ENCODE results near the gene RBM4. TPM values are rescaled to one million over a fixed set of nuclear protein-coding genes. Genes with fewer than 3 reads are reported as not detected.

The RBM4 gene
- total and polyA plus RNA-seq, 9 of the 15 experiments (the other 6 are each of a cell fraction or from before 2014, with no cell fraction given): 81.6 to 233 (median 122) TPM

DNA sequence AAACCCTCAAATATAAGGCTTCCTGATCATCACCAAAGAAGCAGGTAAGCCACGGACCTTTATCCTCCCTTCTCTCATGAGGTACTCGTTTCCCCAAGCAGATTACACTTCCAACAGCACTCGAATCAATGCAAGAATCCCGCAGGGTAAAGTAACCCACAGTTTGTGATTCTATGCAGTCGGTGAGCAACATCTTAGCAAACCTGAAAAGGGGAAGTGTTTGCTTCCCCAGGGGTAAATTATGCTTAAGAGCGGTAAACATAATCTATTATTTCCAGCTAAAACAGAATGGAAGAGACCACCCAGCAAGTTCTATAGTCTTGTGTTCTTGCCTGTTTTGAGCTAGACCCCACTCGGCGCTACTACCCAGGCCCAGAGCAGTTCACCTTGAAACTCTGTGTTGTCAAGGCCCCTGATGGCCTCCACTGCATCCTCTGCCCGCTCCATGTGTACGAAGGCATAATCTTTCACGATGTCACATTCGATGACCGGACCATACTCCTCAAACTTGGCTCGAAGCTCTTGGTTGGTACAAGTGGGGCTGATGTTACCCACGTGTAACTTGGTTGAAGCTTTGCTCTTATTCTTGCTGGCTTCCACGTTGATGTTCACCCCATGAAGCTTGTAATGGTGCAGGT lies 37.9 kb downstream of the RBM4 start:
- Histone ChIP-seq H3K79me2 (ENCODE audit: control insufficient read depth, insufficient read depth, low read length) (peaks cover 49% of the 10 kb centered on the region), H4K20me1 (replicated peaks; ENCODE audit: control insufficient read depth, insufficient read depth, low read length) (no peaks in the 10 kb centered on the region), H3K4me3 (peak overlapping the region; percentile 59), H3K9ac (ENCODE audit: insufficient read depth in 1 of 2, low read depth in 2 of 2, low read length in 2 of 2) (peak overlapping the region; percentile 90 to 94; a peak in 3 of 4 replicates), H3K4me2 (ENCODE audit: insufficient read depth, low read length) (peak overlapping the region; percentile 94), H3K27ac (ENCODE audit: extremely low read depth, low read depth, low read length) (0 out of 3 replicates have a peak overlapping the region, but pooled peaks have one; percentile 12), H3K27me3 (ENCODE audit: control insufficient read depth in 2 of 2, insufficient read depth in 2 of 2, low read length in 2 of 2) (no peaks in the 10 kb centered on the region), H3K4me1 (replicated peaks in 1 of 2; ENCODE audit: control insufficient read depth in 2 of 2, insufficient read depth in 2 of 2, low read length in 2 of 2) (peaks cover 23 to 31% of the 10 kb centered on the region in 2 experiments; a peak in 4 of 5 replicates), H2AFZ (ENCODE audit: low read depth, low read length) (no peak overlapping the region), H3K9me3 (replicated peaks; ENCODE audit: control insufficient read depth, insufficient read depth, low read depth, low read length) (no peaks in the 10 kb centered on the region), H3K36me3 (ENCODE audit: control insufficient read depth, insufficient read depth, low read length) (peaks cover 21% of the 10 kb centered on the region), H3K9me1 (ENCODE audit: control insufficient read depth, insufficient read depth, low read length) (no peaks in the 10 kb centered on the region)
- TF ChIP-seq RHOXF2B (CRISPR knock-in tag; conservative IDR thresholded peaks at IDR 0.05): no peak
- TF ChIP-seq, protein P1, sequence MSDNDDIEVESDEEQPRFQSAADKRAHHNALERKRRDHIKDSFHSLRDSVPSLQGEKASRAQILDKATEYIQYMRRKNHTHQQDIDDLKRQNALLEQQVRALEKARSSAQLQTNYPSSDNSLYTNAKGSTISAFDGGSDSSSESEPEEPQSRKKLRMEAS (CRISPR knock-in tag; IDR thresholded peaks at IDR 0.05): 0 out of 2 replicates have a peak, but pooled peaks have one; percentile 32
- TF ChIP-seq, protein P2, sequence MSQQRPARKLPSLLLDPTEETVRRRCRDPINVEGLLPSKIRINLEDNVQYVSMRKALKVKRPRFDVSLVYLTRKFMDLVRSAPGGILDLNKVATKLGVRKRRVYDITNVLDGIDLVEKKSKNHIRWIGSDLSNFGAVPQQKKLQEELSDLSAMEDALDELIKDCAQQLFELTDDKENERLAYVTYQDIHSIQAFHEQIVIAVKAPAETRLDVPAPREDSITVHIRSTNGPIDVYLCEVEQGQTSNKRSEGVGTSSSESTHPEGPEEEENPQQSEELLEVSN (IDR thresholded peaks at IDR 0.05; ENCODE audit: borderline replicate concordance in 1 of 2, extremely low read depth in 1 of 2, insufficient read depth in 1 of 2, insufficient read length in 1 of 2, low read depth in 1 of 2, low read length in 1 of 2, poor library complexity in 1 of 2, severe bottlenecking in 1 of 2): peak in 1 of 2 experiments; percentile 19
- TF ChIP-seq POLR2A (conservative IDR thresholded peaks at IDR 0.05): no peak
- TF ChIP-seq, protein P3, sequence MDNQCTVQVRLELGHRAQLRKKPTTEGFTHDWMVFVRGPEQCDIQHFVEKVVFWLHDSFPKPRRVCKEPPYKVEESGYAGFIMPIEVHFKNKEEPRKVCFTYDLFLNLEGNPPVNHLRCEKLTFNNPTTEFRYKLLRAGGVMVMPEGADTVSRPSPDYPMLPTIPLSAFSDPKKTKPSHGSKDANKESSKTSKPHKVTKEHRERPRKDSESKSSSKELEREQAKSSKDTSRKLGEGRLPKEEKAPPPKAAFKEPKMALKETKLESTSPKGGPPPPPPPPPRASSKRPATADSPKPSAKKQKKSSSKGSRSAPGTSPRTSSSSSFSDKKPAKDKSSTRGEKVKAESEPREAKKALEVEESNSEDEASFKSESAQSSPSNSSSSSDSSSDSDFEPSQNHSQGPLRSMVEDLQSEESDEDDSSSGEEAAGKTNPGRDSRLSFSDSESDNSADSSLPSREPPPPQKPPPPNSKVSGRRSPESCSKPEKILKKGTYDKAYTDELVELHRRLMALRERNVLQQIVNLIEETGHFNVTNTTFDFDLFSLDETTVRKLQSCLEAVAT (IDR thresholded peaks at IDR 0.05): peak in 1 of 2 experiments; percentile 27; a peak in 1 of 4 replicates
- no peak for TF ChIP-seq NEUROD1 (IDR thresholded peaks at IDR 0.05; ENCODE audit: borderline replicate concordance, low read depth, low read length, partially characterized antibody)
- TF ChIP-seq WHSC1 (IDR thresholded peaks at IDR 0.05; ENCODE audit: low read length): no peak
- TF ChIP-seq SP1 (CRISPR knock-in tag; IDR thresholded peaks at IDR 0.05): no peak
- peak; percentile 97 for TF ChIP-seq SPI1 (IDR thresholded peaks at IDR 0.05; ENCODE audit: borderline replicate concordance, low read depth, low read length)
- WGBS (ENCODE audit: insufficient coverage, low coverage, missing lambda C conversion rate): 42% methylated on average over 15 of the region's 16 CpGs
- DNase-seq (ENCODE audit: extremely low read depth in 1 of 4, low spot score in 3 of 4) (peak in 1 of 4 experiments; percentile 16), ATAC-seq (no peak), FAIRE-seq (no peak)
- ChIA-PET CTCF (ENCODE audit: low intra/inter-chr PET ratio) (no interaction called here), POLR2A (interaction anchor here (0.5 to 2.4 kb wide), 15 partner anchors 8 to 436 kb away, joined by 3 to 18 read pairs (median 4); partner anchors contain the start of gene RBM4)
- intact Hi-C loops (cut with micrococcal nuclease) (loop anchor here (5.0 kb wide), 4 partner anchors 84 to 239 kb away; partner anchors contain the start of genes CCDC87, CCS, DPP3 and MRPL11), in situ Hi-C loops (cut with MboI) (no loop called here)
- BruUV-seq (replicated peaks): no TSS peak
